GM23248 (cell line): ENCODE results near the gene GBF1. TPM values are rescaled to one million over a fixed set of nuclear protein-coding genes. Genes with fewer than 3 reads are reported as not detected.
A peak's percentile ranks its signal among the peaks of the same experiment; 100 is the strongest.

Experiments used
- DNase-seq: peaks from one replicate; pipeline ENCODE4 v3.0.0-alpha.2; 2015
- H2AFZ ChIP-seq: fragments of 200-600 bp; sonication (generic); 2 replicates; pipeline ENCODE4 v1.6.1; 2016; ENCODE audit warnings: antibody characterized with exemption
- H3F3A ChIP-seq: fragments of 200-600 bp; sonication (generic); 2 replicates; pipeline ENCODE4 v1.6.1; 2016; ENCODE audit warnings: mild to moderate bottlenecking, antibody characterized with exemption, mixed run types; ENCODE audit not compliant: insufficient read depth
- H3K27ac ChIP-seq: fragments of 200-600 bp; sonication (generic); 2 replicates; pipeline ENCODE4 v1.5.1; 2016; ENCODE audit warnings: mild to moderate bottlenecking
- H3K27me3 ChIP-seq: fragments of 200-600 bp; sonication (generic); replicated peaks from 2 replicates; pipeline ENCODE4 v1.6.1; 2016; ENCODE audit warnings: mild to moderate bottlenecking; ENCODE audit not compliant: insufficient read depth
- H3K36me3 ChIP-seq: fragments of 200-600 bp; sonication (generic); 2 replicates; pipeline ENCODE4 v1.6.1; 2016; ENCODE audit warnings: low read depth, mild to moderate bottlenecking
- H3K4me1 ChIP-seq: fragments of 200-600 bp; sonication (generic); 2 replicates; pipeline ENCODE4 v1.6.1; 2016; ENCODE audit warnings: mild to moderate bottlenecking; ENCODE audit not compliant: insufficient read depth
- H3K4me2 ChIP-seq: fragments of 200-600 bp; sonication (generic); one replicate; pipeline ENCODE4 v1.6.1; 2016; ENCODE audit warnings: mild to moderate bottlenecking; ENCODE audit not compliant: unreplicated experiment
- H3K4me3 ChIP-seq: fragments of 200-600 bp; sonication (generic); 2 replicates; pipeline ENCODE4 v1.5.1; 2016; ENCODE audit warnings: mild to moderate bottlenecking
- H3K79me2 ChIP-seq: fragments of 200-600 bp; sonication (generic); 2 replicates; pipeline ENCODE4 v1.6.1; 2016; ENCODE audit warnings: mild to moderate bottlenecking; ENCODE audit not compliant: insufficient read depth
- H3K9ac ChIP-seq: fragments of 200-600 bp; sonication (generic); 2 replicates; pipeline ENCODE4 v1.6.1; 2016; ENCODE audit warnings: mild to moderate bottlenecking
- H3K9me2 ChIP-seq: fragments of 200-600 bp; sonication (generic); 2 replicates; pipeline ENCODE4 v1.6.1; 2016; ENCODE audit warnings: mixed run types, mild to moderate bottlenecking, moderate library complexity; ENCODE audit not compliant: insufficient read depth
- H3K9me3 ChIP-seq: fragments of 200-600 bp; sonication (generic); one replicate; pipeline ENCODE4 v1.6.1; 2017; ENCODE audit warnings: low read depth
- H4K20me1 ChIP-seq: fragments of 200-600 bp; sonication (generic); 2 replicates; pipeline ENCODE4 v1.6.0; 2016; ENCODE audit not compliant: insufficient read depth
- EZH2 ChIP-seq: fragments of 200-600 bp; sonication (generic); IDR thresholded peaks from 2 replicates; pipeline ENCODE4 v1.6.1; 2018; ENCODE audit warnings: antibody characterized with exemption, mild to moderate bottlenecking; ENCODE audit not compliant: insufficient read depth, poor library complexity, severe bottlenecking
- EZH2phosphoT487 ChIP-seq: fragments of 200-600 bp; sonication (generic); IDR thresholded peaks from 2 replicates; pipeline ENCODE4 v1.6.1; 2018; ENCODE audit warnings: antibody characterized with exemption, moderate library complexity, mild to moderate bottlenecking, low read depth; ENCODE audit not compliant: insufficient read depth
- WGBS, 2 experiments: methylation state at CpG; one replicate each; pipeline ENCODE4 v1.1.6; 2015 to 2017; ENCODE audit warnings: low lambda C conversion rate in 2 of 2, low coverage in 1 of 2; ENCODE audit errors: missing lambda C conversion rate in 2 of 2; 5-methylcytosine and 5-hydroxymethylcytosine counted together
- in situ Hi-C: fragments of 300-500 bp; cut with MboI; formaldehyde crosslinking; loops from 2 replicates; pipeline ENCODE4 v1.15.0; 2020
- polyA plus RNA-seq: library from polyadenylated mRNA; unstranded; fragments of >200 nt; fragmentation: Nextera tagmentation; extraction: Ambion mirVana; gene quantifications from 2 replicates; pipeline ENCODE4 v1.2.1, GENCODE V29; 2016
- total RNA-seq: library from RNA; depleted of rRNA; stranded (reverse); fragments of >200 nt; shearing (Covaris generic); gene quantifications from 2 replicates; pipeline ENCODE4 v1.2.3, GENCODE V29; 2014

Gene GBF1
- total and polyA plus RNA-seq, 2 experiments from 2014 or later = 29.8 to 43.9 TPM

GRCh38 chr10:102405632-102406031 is 160.3 kb downstream of the GBF1 start:
- in situ Hi-C loops = no loop called here
- Histone ChIP-seq H3K36me3 (no peaks in the 10 kb centered on the region), H3K4me1 (peaks cover 6% of the 10 kb centered on the region; the same call in 1 of the 2 replicates), H3K27ac (no peak overlapping the region), H3K79me2 (no peaks in the 10 kb centered on the region), H4K20me1 (no peaks in the 10 kb centered on the region), H3K9me2 (no peaks in the 10 kb centered on the region), H2AFZ (no peak overlapping the region), H3K9ac (no peak overlapping the region), H3F3A (no peaks in the 10 kb centered on the region), H3K4me2 (no peak overlapping the region), H3K4me3 (no peak overlapping the region), H3K27me3 (peaks cover 6% of the 10 kb centered on the region; the same call in 1 of the 2 replicates), H3K9me3 (no peaks in the 10 kb centered on the region)
- DNase-seq = no peak
- TF ChIP-seq EZH2phosphoT487 (no peak), EZH2 (no peak)
- WGBS, 2 experiments = 41 to 47% methylated on average over 6 of the region's 6 CpGs

- DNase-seq = no peak
- Histone ChIP-seq H3F3A (no peaks in the 10 kb centered on the region), H3K4me2 (no peak overlapping the region), H3K9me2 (no peaks in the 10 kb centered on the region), H3K9ac (no peak overlapping the region), H3K4me1 (peaks cover 2% of the 10 kb centered on the region; the same call in 1 of the 2 replicates), H3K27ac (no peak overlapping the region), H4K20me1 (no peaks in the 10 kb centered on the region), H3K4me3 (no peak overlapping the region), H3K36me3 (no peaks in the 10 kb centered on the region), H3K27me3 (peaks cover 6% of the 10 kb centered on the region), H3K9me3 (no peaks in the 10 kb centered on the region), H2AFZ (no peak overlapping the region), H3K79me2 (no peaks in the 10 kb centered on the region)
- 75 to 100% methylated on average over 1 to 2 of the region's 2 CpGs for WGBS, 2 experiments
- in situ Hi-C loops = no loop called here
- TF ChIP-seq EZH2 (no peak), EZH2phosphoT487 (no peak)
These were observed 161.5 kb downstream of the GBF1 start for GRCh38 chr10:102406815-102407214.

- DNase-seq = no peak
- TF ChIP-seq EZH2 (no peak), EZH2phosphoT487 (no peak)
- Histone ChIP-seq H3K4me3 (no peak overlapping the region), H3K9ac (no peak overlapping the region), H3K9me3 (no peaks in the 10 kb centered on the region), H3K4me2 (no peak overlapping the region), H3F3A (no peaks in the 10 kb centered on the region), H3K27ac (no peak overlapping the region), H3K36me3 (no peaks in the 10 kb centered on the region), H3K27me3 (peaks cover 6% of the 10 kb centered on the region), H4K20me1 (no peaks in the 10 kb centered on the region), H3K9me2 (no peaks in the 10 kb centered on the region), H2AFZ (no peak overlapping the region), H3K79me2 (no peaks in the 10 kb centered on the region), H3K4me1 (no peaks in the 10 kb centered on the region)
- in situ Hi-C loops = no loop called here
- 60% methylated on average over 12 to 13 of the region's 13 CpGs for WGBS, 2 experiments
These were observed 162.2 kb downstream of the GBF1 start for GRCh38 chr10:102407425-102408130.

DNA sequence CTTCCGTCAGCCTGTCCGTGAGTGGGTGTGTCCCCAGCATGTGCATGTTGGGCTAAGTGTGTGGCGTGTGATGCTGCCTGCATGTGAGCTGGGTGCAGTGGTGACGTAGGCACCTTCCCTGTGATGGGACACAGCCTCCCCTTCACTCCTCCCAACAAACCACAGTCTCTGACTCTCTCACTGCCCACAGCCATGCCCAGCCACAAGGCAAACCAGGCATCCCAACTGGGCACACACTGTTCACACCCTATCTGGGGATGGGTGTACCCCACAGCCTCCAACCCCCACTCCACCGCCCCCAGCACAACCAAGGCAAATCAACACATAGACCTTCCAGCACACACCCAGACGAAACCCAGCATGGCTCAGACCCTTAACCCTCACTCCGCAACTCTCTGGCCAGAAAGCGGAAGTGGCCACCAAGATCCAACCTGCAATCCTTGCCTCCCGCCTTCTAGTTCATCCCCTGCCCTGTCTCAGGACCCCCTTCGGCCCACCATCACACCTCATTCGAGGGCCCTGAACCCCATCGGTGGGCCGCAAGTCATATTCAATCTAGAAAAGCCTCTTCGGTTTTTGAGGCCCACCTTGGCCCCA is 162.9 kb downstream of the GBF1 start:
- Histone ChIP-seq H3K9me2 (no peaks in the 10 kb centered on the region), H3K36me3 (no peaks in the 10 kb centered on the region), H3F3A (no peaks in the 10 kb centered on the region), H3K4me2 (peak overlapping the region; percentile 53), H3K4me1 (no peaks in the 10 kb centered on the region), H3K4me3 (peak overlapping the region; percentile 77), H2AFZ (peak overlapping the region; percentile 68; the same call in 1 of the 2 replicates), H3K27ac (no peak overlapping the region), H3K79me2 (no peaks in the 10 kb centered on the region), H3K9me3 (no peaks in the 10 kb centered on the region), H3K9ac (peak overlapping the region; percentile 62; the same call in 1 of the 2 replicates), H4K20me1 (no peaks in the 10 kb centered on the region), H3K27me3 (peaks cover 6% of the 10 kb centered on the region)
- TF ChIP-seq EZH2 = no peak
- no peak for TF ChIP-seq EZH2phosphoT487
- in situ Hi-C loops = no loop called here
- peak; percentile 49 for DNase-seq
- 54 to 58% methylated on average over 12 to 14 of the region's 14 CpGs for WGBS, 2 experiments
